ENCODE measurements around the gene OR13H1. TPM values are rescaled to one million over a fixed set of nuclear protein-coding genes. Genes with fewer than 3 reads are reported as not detected.

OR13H1 gene
- total and polyA plus RNA-seq, 2 donors (not counting 3 experiments of a cell fraction or from before 2014, with no cell fraction given) = not detected

DNA sequence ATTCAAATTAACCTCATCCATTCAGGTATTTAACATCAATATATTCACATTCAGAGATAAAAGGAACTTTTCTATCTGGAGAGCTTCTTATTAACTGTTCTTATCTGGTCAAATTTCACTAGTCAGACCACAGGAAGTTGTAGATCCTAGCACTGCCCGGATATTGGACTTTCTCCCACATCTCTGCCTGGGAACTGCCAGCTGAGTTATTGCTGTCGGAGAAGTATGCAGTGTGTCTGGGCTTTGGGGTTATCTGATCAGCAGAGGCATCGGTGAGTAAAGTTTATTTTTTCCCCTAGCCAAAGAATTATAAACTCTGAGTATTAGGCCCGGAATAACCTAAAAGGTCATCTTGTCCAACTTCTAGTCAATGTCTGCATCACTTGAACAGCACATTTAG is 45.1 kb downstream of the OR13H1 start:
- ChIA-PET CTCF (no interaction called here), POLR2A (no interaction called here)
- intact Hi-C loops (cut with micrococcal nuclease) = no loop called here
- Histone ChIP-seq H3K9me1 (replicated peaks; ENCODE audit: control insufficient read depth, extremely low read depth, insufficient read depth, low read length) (no peaks in the 10 kb centered on the region), H3K27me3 (ENCODE audit: control insufficient read depth in 2 of 2, insufficient read depth in 2 of 2, low read length in 2 of 2) (no peaks in the 10 kb centered on the region), H4K20me1 (replicated peaks; ENCODE audit: control insufficient read depth, extremely low read depth, insufficient read depth, low read length) (no peaks in the 10 kb centered on the region), H3K4me2 (ENCODE audit: insufficient read depth, low read length) (no peak overlapping the region), H3K9ac (replicated peaks; ENCODE audit: extremely low read depth, insufficient read depth, low read length) (no peak overlapping the region), H2AFZ (ENCODE audit: low read depth, low read length) (no peak overlapping the region), H3K4me3 (replicated peaks in 1 of 3; ENCODE audit: insufficient read depth in 1 of 3, low read depth in 1 of 3, low read length in 3 of 3) (no peak overlapping the region), H3K27ac (ENCODE audit: insufficient read depth, low read depth, low read length) (no peak overlapping the region), H3K9me3 (replicated peaks; ENCODE audit: control insufficient read depth, insufficient read depth, low read length) (no peaks in the 10 kb centered on the region), H3K36me3 (ENCODE audit: control insufficient read depth in 2 of 2, extremely low read depth in 1 of 2, insufficient read depth in 2 of 2, low read length in 2 of 2) (no peaks in the 10 kb centered on the region), H3K4me1 (ENCODE audit: control insufficient read depth, extremely low read depth, insufficient read depth, low read length) (no peaks in the 10 kb centered on the region), H3K79me2 (ENCODE audit: control insufficient read depth, insufficient read depth, low read length) (no peaks in the 10 kb centered on the region)
- FAIRE-seq (no peak), DNase-seq (ENCODE audit: low read depth, low spot score) (no peak)
- dilution Hi-C loops (cut with MboI; ENCODE audit: extremely low pct_ligation_motif_present, low sequenced_read_pairs) = no loop called here
- no peak for TF ChIP-seq POLR2A (IDR thresholded peaks at IDR 0.05; ENCODE audit: low read depth, low read length)
- TF ChIP-seq GATA2 (IDR thresholded peaks at IDR 0.05; ENCODE audit: insufficient read depth, insufficient read length, low read depth, low read length) = no peak
- no peak for TF ChIP-seq POLR2AphosphoS5 (IDR thresholded peaks at IDR 0.05; ENCODE audit: insufficient read depth, low read depth, low read length)
- TF ChIP-seq, protein P1, sequence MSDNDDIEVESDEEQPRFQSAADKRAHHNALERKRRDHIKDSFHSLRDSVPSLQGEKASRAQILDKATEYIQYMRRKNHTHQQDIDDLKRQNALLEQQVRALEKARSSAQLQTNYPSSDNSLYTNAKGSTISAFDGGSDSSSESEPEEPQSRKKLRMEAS (IDR thresholded peaks at IDR 0.05; ENCODE audit: insufficient read depth, insufficient read length) = no peak
- TF ChIP-seq, protein P2, sequence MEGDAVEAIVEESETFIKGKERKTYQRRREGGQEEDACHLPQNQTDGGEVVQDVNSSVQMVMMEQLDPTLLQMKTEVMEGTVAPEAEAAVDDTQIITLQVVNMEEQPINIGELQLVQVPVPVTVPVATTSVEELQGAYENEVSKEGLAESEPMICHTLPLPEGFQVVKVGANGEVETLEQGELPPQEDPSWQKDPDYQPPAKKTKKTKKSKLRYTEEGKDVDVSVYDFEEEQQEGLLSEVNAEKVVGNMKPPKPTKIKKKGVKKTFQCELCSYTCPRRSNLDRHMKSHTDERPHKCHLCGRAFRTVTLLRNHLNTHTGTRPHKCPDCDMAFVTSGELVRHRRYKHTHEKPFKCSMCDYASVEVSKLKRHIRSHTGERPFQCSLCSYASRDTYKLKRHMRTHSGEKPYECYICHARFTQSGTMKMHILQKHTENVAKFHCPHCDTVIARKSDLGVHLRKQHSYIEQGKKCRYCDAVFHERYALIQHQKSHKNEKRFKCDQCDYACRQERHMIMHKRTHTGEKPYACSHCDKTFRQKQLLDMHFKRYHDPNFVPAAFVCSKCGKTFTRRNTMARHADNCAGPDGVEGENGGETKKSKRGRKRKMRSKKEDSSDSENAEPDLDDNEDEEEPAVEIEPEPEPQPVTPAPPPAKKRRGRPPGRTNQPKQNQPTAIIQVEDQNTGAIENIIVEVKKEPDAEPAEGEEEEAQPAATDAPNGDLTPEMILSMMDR (IDR thresholded peaks at IDR 0.05; ENCODE audit: extremely low read depth in 1 of 2, insufficient read depth in 1 of 2, low read depth in 1 of 2, low read length in 2 of 2) = no peak
- no peak for TF ChIP-seq JUN (IDR thresholded peaks at IDR 0.05; ENCODE audit: borderline replicate concordance, insufficient read depth, insufficient read length, low read depth)
- BruUV-seq (replicated peaks) = no TSS peak

Measured in endothelial cell of umbilical vein (primary cell).